Upper lobe of left lung (tissue), 6 donors: Measurements from ENCODE around the gene TMEM106C. TPM values are rescaled to one million over a fixed set of nuclear protein-coding genes. Genes with fewer than 3 reads are reported as not detected.
A peak's percentile ranks its signal among the peaks of the same experiment; 100 is the strongest.

ENCODE experiments used
- ATAC-seq, 2 donors: fragments of 200-7000 bp; cut with Tn5 transposase; one replicate each; pipeline ENCODE4 v1.9.1; 2022; ENCODE audit warnings: mild to moderate bottlenecking in 2 of 2, moderate library complexity in 2 of 2; ENCODE audit not compliant: low FRiP score in 2 of 2
- DNase-seq, 2 donors: peaks; one replicate each; pipeline ENCODE4 v3.0.0-alpha.2; 2019 to 2020
- H3K27ac ChIP-seq, 4 donors: fragments of 200-600 bp; sonication (generic); one replicate each; pipeline ENCODE4 v1.5.1; 2016 to 2019
- H3K27me3 ChIP-seq, 4 donors: fragments of 200-600 bp; sonication (generic); one replicate each; pipeline ENCODE4 v1.5.1; 2017 to 2019
- H3K36me3 ChIP-seq, 4 donors: fragments of 200-600 bp; sonication (generic); one replicate each; pipeline ENCODE4 v1.5.1; 2016 to 2019
- H3K4me1 ChIP-seq, 4 donors: fragments of 200-600 bp; sonication (generic); one replicate each; pipeline ENCODE4 v1.5.1; 2018 to 2019
- H3K4me3 ChIP-seq, 4 donors: fragments of 200-600 bp; sonication (generic); one replicate each; pipeline ENCODE4 v1.5.1; 2017 to 2019; ENCODE audit warnings: mild to moderate bottlenecking in 2 of 4, moderate library complexity in 1 of 4
- H3K9me3 ChIP-seq, 4 donors: fragments of 200-600 bp; sonication (generic); one replicate each; pipeline ENCODE4 v1.5.1; 2018 to 2019
- EP300 ChIP-seq, 4 donors: sonication (generic); formaldehyde crosslinking; IDR thresholded peaks; one replicate each; pipeline ENCODE4 v1.5.1; 2017; ENCODE audit warnings: antibody characterized with exemption in 4 of 4, control low read depth in 2 of 4
- POLR2A ChIP-seq, 4 donors: fragments of 450-650 bp; IDR thresholded peaks; one replicate each; pipeline ENCODE4 v1.5.1; 2016 to 2017; ENCODE audit warnings: antibody characterized with exemption in 4 of 4, mild to moderate bottlenecking in 2 of 4
- POLR2AphosphoS5 ChIP-seq, 2 donors: sonication (generic); formaldehyde crosslinking; IDR thresholded peaks; one replicate each; pipeline ENCODE4 v1.5.1; 2017; ENCODE audit warnings: antibody characterized with exemption in 2 of 2
- WGBS, 2 donors: methylation state at CpG; one replicate each; pipeline ENCODE4 v1.1.5; 2017 to 2018; 5-methylcytosine and 5-hydroxymethylcytosine counted together
- total RNA-seq, 6 donors: library from RNA; depleted of rRNA in 4 of 6; stranded (reverse); fragments of >200 nt in 4 of 6; gene quantifications; one replicate each; pipeline versions ENCODE4 v1.1.0 to v1.2.1, GENCODE V29; 2016 to 2021
- TF ChIP-seq, protein P1 (sequence below), 6 experiments: fragments of 450-650 bp in 4 of 6; fragments of 200-600 bp in 2 of 6; sonication (generic) in 2 of 6; IDR thresholded peaks; one replicate each; pipeline ENCODE4 v1.5.1; 2016 to 2019; ENCODE audit warnings: antibody characterized with exemption in 6 of 6
- donor health status: DM: no; HTN: no; CAD: no; lungs with moderate emphysema.
- donor health status: DM: no; HTN: yes; CAD: no; lungs with severe emphysema.

The TMEM106C gene, protein sequence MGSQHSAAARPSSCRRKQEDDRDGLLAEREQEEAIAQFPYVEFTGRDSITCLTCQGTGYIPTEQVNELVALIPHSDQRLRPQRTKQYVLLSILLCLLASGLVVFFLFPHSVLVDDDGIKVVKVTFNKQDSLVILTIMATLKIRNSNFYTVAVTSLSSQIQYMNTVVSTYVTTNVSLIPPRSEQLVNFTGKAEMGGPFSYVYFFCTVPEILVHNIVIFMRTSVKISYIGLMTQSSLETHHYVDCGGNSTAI
- total RNA-seq = 10 to 100 TPM; 32.8 to 90.6 (median 38.5) TPM

DNA sequence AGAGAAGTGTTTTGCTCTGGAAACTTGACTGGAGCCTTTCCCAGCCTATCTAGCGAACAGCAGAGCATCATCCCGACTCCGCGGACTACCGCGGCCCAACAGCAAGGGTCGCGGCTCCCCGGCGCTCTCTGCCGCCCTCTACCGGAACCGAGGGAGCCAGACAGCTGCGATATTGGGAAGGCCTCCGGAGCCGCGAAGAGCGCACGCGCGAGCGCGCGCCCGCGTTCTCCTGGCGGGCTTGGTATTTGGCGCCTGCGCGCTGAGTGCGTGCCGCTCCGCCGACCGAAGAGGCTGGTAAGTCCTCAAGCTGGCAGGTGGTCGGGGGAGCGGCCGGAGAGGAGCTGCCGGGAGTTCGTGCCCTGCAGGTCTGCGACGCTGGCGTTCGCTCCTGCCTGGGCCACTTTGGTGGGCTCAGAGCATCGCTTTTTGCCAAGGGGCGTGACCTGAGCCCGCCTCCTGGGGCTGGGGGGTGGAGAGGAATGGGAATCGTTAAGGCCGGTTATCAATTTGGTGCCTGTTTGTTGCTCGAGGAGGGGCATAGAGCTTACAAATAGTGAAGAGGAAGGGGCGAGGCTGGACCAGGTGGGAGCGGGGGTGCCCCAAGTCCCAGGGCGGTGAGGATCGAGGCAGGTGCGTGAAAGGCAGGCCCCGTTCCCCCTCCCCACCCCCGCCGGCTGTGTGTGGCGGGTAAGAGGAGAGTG is at the start of gene TMEM106C:
Gene TMEM106C, plus strand, starts transcription at position 257 of the 701 bp plus-strand sequence. CDS start 641 bp downstream, outside the sequence.
- H3K4me3 ChIP-seq = peak within 1 kb of the TSS; percentile 61 to 91 (median 85)
- no peaks in the 10 kb centered on the region for H3K9me3 ChIP-seq
- H3K36me3 ChIP-seq = peaks cover 0 to 19% (median 4%) of the 10 kb centered on the region in 4 donors
- peak in 1 of 4 donors; percentile 52 for TF ChIP-seq POLR2A (IDR thresholded peaks at IDR 0.05)
- no peak for TF ChIP-seq POLR2AphosphoS5 (IDR thresholded peaks at IDR 0.05)
- TF ChIP-seq, protein P1, sequence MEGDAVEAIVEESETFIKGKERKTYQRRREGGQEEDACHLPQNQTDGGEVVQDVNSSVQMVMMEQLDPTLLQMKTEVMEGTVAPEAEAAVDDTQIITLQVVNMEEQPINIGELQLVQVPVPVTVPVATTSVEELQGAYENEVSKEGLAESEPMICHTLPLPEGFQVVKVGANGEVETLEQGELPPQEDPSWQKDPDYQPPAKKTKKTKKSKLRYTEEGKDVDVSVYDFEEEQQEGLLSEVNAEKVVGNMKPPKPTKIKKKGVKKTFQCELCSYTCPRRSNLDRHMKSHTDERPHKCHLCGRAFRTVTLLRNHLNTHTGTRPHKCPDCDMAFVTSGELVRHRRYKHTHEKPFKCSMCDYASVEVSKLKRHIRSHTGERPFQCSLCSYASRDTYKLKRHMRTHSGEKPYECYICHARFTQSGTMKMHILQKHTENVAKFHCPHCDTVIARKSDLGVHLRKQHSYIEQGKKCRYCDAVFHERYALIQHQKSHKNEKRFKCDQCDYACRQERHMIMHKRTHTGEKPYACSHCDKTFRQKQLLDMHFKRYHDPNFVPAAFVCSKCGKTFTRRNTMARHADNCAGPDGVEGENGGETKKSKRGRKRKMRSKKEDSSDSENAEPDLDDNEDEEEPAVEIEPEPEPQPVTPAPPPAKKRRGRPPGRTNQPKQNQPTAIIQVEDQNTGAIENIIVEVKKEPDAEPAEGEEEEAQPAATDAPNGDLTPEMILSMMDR (IDR thresholded peaks at IDR 0.05) = peak; percentile 93 to 99 (median 96)
- ATAC-seq = peak; percentile 96 to 98
- H3K4me1 ChIP-seq = peaks cover 5 to 21% (median 14%) of the 10 kb centered on the region in 4 donors
- no peaks in the 10 kb centered on the region for H3K27me3 ChIP-seq
- peak; percentile 92 to 99 for DNase-seq
- peak within 1 kb of the TSS in 3 of 4 donors; percentile 54 to 86 (median 79) for H3K27ac ChIP-seq
- 0 to 1% methylated on average over 2 to 58 of the region's 59 CpGs for WGBS, 2 donors

DNA sequence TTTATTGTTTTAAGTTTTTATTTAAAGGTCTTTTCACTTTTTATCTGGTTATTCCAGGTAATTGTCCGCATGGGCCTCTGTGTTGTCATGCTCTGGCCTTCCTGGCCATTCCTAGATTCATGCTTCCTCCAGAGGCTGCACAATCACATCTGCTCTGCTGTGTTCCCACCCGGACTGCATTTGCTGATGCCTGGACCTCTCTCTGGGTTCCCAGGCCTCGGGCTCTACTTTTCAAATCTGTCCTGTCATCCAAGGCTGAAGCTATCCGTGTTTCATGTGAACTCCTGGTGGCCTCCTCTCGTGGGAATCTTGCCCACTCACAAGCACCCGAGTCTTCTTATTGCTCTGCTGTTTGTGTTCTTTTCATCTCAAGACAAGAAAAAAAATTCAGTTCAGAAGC is 42.5 kb upstream of the TMEM106C start:
- ATAC-seq (no peak), DNase-seq (no peak)
- Histone ChIP-seq H3K9me3 (no peaks in the 10 kb centered on the region), H3K36me3 (no peaks in the 10 kb centered on the region), H3K27me3 (no peaks in the 10 kb centered on the region), H3K4me3 (no peak overlapping the region), H3K4me1 (no peaks in the 10 kb centered on the region), H3K27ac (no peak overlapping the region)
- TF ChIP-seq POLR2A (IDR thresholded peaks at IDR 0.05) = no peak
- TF ChIP-seq, protein P1 (IDR thresholded peaks at IDR 0.05) = no peak
- TF ChIP-seq EP300 (IDR thresholded peaks at IDR 0.05) = no peak
- TF ChIP-seq POLR2AphosphoS5 (IDR thresholded peaks at IDR 0.05) = no peak
- 70 to 73% methylated on average over 6 of the region's 6 CpGs for WGBS, 2 donors

DNA sequence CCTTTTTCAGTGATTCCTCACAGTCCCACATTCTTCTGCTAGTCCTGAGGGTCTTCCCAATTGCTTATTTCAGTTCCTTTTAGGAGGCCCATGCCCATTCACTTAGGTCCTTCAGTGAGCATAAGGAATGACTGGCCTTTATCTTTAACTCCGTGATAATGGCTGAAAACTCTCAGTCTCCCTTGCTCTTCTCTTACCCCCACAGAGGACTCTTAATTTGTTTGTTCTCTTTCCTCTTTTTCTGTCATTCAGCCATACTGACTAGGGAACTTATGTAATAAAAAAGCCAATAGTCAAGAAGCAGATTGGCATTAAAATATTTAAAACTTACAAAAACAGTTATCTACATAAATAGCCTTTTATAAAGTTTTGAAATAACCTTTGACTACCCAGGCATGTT is 41.5 kb upstream of the TMEM106C start:
- H3K36me3 ChIP-seq = no peaks in the 10 kb centered on the region
- ATAC-seq = no peak
- TF ChIP-seq, protein P1 (IDR thresholded peaks at IDR 0.05) = no peak
- TF ChIP-seq EP300 (IDR thresholded peaks at IDR 0.05) (no peak), POLR2AphosphoS5 (IDR thresholded peaks at IDR 0.05) (no peak), POLR2A (IDR thresholded peaks at IDR 0.05) (no peak)

DNA sequence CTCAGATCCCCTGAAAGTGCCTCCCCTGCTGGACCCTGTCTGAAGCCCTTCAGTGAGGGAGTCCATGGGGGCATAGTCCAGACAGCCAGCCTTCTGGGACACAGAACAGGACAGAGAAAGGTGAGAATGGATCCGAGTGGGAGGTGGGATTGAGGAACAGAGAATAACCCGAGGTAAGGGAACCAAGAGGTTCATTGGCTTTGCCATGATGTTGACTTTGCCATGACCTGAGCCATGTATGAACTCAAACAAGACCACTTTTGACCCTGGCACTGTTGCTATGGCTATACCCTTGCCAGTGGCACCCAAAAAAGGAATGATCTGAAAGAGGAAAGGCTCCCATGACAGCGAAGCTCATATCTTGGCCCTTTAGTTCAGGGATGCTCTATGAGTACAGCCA is 36.0 kb upstream of the TMEM106C start:
- ATAC-seq (no peak), DNase-seq (no peak)
- WGBS, 2 donors = 83 to 90% methylated on average over 3 of the region's 3 CpGs
- Histone ChIP-seq H3K9me3 (no peaks in the 10 kb centered on the region), H3K27ac (no peak overlapping the region), H3K27me3 (no peaks in the 10 kb centered on the region), H3K36me3 (no peaks in the 10 kb centered on the region), H3K4me3 (no peak overlapping the region), H3K4me1 (no peaks in the 10 kb centered on the region)
- no peak for TF ChIP-seq POLR2A (IDR thresholded peaks at IDR 0.05)
- no peak for TF ChIP-seq POLR2AphosphoS5 (IDR thresholded peaks at IDR 0.05)
- TF ChIP-seq, protein P1 (IDR thresholded peaks at IDR 0.05) = no peak
- no peak for TF ChIP-seq EP300 (IDR thresholded peaks at IDR 0.05)

More for the DNA sequence above, 41.5 kb upstream of the TMEM106C start:
- WGBS, 2 donors = 46 to 54% methylated on average over 1 of the region's 1 CpG
- Histone ChIP-seq H3K4me3 (no peak overlapping the region), H3K9me3 (no peaks in the 10 kb centered on the region), H3K4me1 (no peaks in the 10 kb centered on the region), H3K27me3 (no peaks in the 10 kb centered on the region), H3K27ac (no peak overlapping the region)
- DNase-seq = no peak
